Measurements from ENCODE around the gene RHOT2.
A peak's percentile ranks its signal among the peaks of the same experiment; 100 is the strongest.

RHOT2 gene

DNA sequence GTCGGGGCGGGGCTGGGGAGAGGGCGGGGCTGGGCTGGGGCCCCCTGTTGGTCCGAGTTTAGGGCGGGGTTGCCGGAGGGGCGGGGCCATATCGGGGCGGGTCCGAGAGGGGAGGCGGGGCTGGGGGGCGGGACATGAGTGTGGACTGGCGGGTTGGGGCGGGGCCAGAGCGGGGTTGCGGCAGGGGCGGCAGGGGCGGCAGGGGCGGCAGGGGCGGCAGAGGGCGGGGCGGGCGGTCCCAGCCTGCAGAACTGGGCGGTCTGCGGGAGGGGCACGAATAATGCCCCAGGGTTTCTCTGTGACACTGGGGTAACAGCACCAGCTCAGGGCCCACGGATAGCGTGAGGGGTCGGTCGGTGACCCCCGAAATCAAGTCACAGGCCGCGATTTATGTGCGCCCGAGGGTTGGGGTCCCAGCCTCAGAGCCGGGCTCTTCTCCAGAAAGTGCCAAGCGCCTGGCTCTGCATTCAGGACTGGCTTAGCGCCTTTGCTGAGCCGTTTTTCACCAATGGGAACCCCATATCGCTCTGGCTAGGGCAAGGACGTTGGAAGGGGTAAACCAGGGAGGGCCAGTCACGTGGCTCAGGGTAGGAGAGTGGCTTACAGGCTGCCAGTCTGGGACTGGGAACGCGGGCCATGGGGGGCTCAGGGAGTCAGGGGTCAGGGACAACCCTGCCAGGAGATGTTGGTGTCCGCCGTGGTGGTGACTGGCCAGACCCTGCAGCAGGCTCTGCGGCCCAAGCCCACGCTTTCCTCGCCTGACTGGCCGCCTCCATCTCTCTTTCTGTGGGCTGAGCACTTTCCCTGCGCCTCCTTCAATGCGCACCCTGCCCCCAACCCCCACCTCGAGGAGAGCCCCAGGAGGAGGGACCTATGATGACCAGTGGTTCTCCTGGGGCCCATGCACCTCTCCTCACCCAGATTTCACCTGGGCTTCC is 30.6 kb upstream of the RHOT2 start:
- H3K4me3 ChIP-seq (ENCODE audit: low read depth, low read length), result peak overlapping the region; percentile 69
- peak; percentile 95 for DNase-seq (ENCODE audit: low read depth)
- TF ChIP-seq, protein P1, sequence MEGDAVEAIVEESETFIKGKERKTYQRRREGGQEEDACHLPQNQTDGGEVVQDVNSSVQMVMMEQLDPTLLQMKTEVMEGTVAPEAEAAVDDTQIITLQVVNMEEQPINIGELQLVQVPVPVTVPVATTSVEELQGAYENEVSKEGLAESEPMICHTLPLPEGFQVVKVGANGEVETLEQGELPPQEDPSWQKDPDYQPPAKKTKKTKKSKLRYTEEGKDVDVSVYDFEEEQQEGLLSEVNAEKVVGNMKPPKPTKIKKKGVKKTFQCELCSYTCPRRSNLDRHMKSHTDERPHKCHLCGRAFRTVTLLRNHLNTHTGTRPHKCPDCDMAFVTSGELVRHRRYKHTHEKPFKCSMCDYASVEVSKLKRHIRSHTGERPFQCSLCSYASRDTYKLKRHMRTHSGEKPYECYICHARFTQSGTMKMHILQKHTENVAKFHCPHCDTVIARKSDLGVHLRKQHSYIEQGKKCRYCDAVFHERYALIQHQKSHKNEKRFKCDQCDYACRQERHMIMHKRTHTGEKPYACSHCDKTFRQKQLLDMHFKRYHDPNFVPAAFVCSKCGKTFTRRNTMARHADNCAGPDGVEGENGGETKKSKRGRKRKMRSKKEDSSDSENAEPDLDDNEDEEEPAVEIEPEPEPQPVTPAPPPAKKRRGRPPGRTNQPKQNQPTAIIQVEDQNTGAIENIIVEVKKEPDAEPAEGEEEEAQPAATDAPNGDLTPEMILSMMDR (IDR thresholded peaks at IDR 0.05; ENCODE audit: insufficient read depth, low read depth, low read length, missing control alignments), result no peak

DNA sequence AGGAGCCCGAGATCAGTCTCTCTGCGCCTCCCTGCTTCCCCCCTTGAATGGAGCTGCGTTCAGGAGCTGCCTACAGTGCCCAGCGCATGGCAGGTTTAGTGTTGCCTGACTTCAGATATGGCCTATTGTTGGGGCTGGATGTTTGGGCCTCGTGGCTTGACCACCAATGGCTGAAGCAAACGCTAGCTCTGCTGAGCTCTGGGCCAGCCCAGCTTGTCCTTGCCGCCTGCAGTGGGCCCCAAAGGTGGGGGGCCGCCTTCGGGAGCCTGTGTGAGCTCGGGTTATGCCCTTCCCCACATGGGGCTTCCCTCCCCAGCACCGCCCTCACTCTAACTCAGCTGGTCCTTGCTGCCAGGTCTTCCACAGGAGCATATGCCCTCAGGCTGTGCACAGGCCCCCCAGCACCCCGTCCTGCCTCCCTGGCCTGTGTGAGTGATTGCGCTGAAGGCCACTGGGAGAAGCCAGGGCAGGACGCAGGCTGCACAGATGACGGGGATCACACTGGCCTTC is 29.8 kb upstream of the RHOT2 start:
- H3K4me3 ChIP-seq (ENCODE audit: low read depth, low read length), result no peak overlapping the region
- no peak for DNase-seq (ENCODE audit: low read depth)
- TF ChIP-seq, protein P1 (IDR thresholded peaks at IDR 0.05; ENCODE audit: insufficient read depth, low read depth, low read length, missing control alignments), result no peak

DNA sequence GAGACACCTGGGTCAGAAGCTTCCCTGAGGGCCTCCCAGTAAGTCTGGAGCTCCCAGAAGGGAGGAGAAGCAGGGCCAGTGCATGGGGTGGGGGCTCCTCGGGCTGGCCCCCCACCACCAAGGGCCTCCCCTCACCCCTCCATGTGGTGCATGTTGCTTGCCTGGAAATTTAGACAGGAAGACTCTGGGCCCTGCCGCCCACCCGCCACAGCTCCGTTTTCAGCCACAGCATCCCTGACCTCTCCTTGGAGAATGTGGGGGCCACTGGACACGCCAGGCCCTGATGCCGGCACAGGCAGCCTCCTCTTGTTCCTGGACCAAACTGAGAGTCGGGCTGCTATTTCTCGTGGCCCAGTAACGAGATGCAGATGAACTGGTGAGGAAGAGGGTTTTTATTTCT is 29.1 kb upstream of the RHOT2 start:
- no peak for DNase-seq (ENCODE audit: low read depth)
- TF ChIP-seq, protein P1 (IDR thresholded peaks at IDR 0.05; ENCODE audit: insufficient read depth, low read depth, low read length, missing control alignments), result no peak
- no peak overlapping the region for H3K4me3 ChIP-seq (ENCODE audit: low read depth, low read length)

DNA sequence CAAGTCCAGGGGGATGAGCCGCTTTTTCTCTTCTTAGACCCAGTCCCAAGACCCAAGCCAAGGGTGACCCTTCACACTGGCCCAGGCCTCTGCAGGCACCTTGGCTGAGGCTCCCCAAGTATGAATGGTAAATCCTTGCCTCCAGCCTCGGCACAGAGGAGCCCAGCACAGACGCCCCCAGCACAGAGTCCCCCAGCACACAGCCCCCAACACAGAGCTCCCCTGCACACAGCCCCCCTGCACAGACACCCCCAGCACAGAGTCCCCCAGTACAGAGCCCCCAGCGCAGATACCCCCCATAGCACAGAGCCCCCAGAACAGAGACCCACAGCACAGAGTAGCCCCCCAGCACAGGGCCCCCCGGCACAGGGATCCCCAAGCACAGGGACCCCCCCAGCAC is 27.3 kb upstream of the RHOT2 start:
- TF ChIP-seq, protein P1 (IDR thresholded peaks at IDR 0.05; ENCODE audit: insufficient read depth, low read depth, low read length, missing control alignments), result no peak
- no peak for DNase-seq (ENCODE audit: low read depth)
- peak overlapping the region; percentile 93 for H3K4me3 ChIP-seq (ENCODE audit: low read depth, low read length)

DNA sequence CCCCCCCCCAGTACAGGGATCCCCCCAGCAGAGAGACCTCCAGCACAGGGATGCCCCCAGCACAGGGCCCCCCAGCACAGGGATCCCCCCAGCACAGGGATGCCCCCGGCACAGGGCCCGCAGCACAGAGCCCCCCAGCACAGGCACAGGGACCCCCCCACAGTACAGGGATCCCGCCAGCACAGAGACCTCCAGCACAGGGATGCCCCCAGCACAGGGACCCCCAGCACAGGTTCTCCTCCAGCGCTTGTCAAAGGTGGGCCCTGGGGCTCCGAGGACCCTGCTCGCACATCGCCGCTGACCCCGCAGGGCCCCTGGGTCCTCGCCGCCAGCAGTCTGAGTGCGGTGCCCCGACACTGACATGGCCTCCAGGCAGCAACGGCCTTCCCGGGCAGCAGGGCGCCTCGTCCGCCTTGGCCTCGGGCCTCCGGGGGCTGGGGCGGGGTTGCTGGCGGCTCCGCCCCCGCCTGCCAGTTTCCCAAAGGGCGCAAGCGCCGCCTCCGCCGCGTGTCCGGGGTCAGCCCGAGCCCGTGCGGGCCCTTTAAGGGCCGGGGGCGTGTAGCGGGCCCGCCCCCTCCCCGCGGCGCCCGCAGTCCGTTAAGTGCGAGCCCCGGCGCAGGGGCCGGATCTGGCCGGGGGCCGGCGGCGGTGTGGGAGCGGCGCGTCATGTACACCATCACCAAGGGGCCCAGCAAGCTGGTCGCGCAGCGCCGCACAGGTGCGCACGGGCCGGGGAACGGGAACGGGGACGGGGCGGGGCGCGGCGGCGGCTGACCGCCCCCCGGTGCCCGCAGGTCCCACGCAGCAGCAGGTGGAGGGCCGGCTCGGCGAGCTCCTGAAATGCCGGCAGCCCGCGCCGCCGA is 26.4 kb upstream of the RHOT2 start, which contains the start of gene MCRIP2:
MCRIP2 (plus strand) TSS at position 503 of the 863 bp plus-strand sequence; CDS start at position 667, 164 bp downstream.
- TF ChIP-seq, protein P1 (IDR thresholded peaks at IDR 0.05; ENCODE audit: insufficient read depth, low read depth, low read length, missing control alignments), result no peak
- DNase-seq (ENCODE audit: low read depth), result peak; percentile 90

DNA sequence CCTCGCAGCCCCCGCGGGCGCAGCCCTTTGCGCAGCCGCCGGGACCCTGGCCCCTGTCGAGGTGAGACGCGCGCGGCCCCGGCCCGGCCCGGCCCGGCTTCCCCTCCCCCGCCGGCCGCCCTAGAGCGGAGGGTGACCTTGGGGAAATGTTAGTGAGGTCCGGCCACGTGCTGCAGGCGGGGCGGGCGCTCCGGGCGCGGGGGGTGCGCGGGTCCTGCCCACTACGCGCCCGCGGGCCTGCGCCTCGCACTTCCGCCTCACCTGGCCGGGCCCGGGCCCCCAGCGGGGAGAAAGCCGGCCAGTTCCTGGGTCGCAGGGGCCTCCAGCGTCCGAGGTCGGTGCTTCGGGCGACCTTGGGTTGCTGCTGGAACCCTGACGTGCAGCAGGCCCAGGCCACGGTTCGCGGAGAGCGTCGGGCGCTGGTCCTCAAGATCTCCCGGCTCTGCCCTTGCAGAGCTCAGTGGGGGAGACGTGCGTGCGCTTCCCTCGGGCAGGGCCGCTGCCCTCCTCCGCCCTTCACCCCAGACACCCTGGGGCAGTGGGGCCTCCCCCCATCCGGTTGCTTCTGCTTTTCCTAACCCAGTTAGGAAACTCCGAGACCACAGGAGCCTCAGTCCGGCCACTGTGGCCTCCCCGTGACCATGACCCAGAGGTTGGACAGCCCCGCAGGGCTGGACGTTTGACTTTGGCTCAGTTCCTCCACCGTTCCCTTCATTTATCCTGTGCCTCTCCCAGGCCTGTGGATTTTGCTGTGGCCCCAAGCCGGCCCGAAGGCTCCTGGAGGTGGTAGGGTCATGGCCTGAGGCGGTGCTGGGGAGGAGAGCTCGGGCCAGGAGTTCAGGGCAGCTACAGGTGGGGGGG is 25.5 kb upstream of the RHOT2 start:
- peak; percentile 81 for DNase-seq (ENCODE audit: low read depth)
- H3K4me3 ChIP-seq (ENCODE audit: low read depth, low read length), result peak overlapping the region; percentile 93
- TF ChIP-seq, protein P1 (IDR thresholded peaks at IDR 0.05; ENCODE audit: insufficient read depth, low read depth, low read length, missing control alignments), result no peak

More for the DNA sequence above, 26.4 kb upstream of the RHOT2 start, which contains the start of gene MCRIP2:
- H3K4me3 ChIP-seq (ENCODE audit: low read depth, low read length), result peak within 1 kb of the TSS; percentile 93
